Measurements from ENCODE around the gene NR2F1-AS1.

GRCh38 chr5:93612855-93613243 lies 31.8 kb upstream of the NR2F1-AS1 start:
- TF ChIP-seq CTCF (IDR thresholded peaks at IDR 0.05): no peak
- no peak for TF ChIP-seq EZH2 (IDR thresholded peaks at IDR 0.05; ENCODE audit: borderline replicate concordance, insufficient read depth, low read depth, low read length, poor library complexity, severe bottlenecking)
